Sigmoid colon (tissue), 7 donors: ENCODE data around the gene PLA2G4D. TPM values are rescaled to one million over a fixed set of nuclear protein-coding genes. Genes with fewer than 3 reads are reported as not detected.

ENCODE experiments used
- DNase-seq: peaks from one replicate; pipeline ENCODE4 v3.0.0-alpha.2; 2019
- H3K27ac ChIP-seq, 4 donors: fragments of 200-600 bp; sonication (generic); one replicate each; pipeline ENCODE4 v1.5.1; 2016 to 2019; ENCODE audit warnings: mild to moderate bottlenecking in 1 of 4
- H3K27me3 ChIP-seq, 3 donors: fragments of 200-600 bp; sonication (generic); one replicate each; pipeline ENCODE4 v1.5.1; 2019; ENCODE audit warnings: mild to moderate bottlenecking in 1 of 3
- H3K36me3 ChIP-seq, 4 donors: fragments of 200-600 bp; sonication (generic); one replicate each; pipeline ENCODE4 v1.5.1; 2016 to 2019
- H3K4me1 ChIP-seq, 4 donors: fragments of 200-600 bp; sonication (generic); one replicate each; pipeline ENCODE4 v1.5.1; 2017 to 2019
- H3K4me3 ChIP-seq, 4 donors: fragments of 200-600 bp; sonication (generic); one replicate each; pipeline ENCODE4 v1.5.1; 2017 to 2019; ENCODE audit warnings: mild to moderate bottlenecking in 2 of 4, moderate library complexity in 1 of 4
- H3K9me3 ChIP-seq, 4 donors: fragments of 200-600 bp in 3 of 4; sonication (generic) in 3 of 4; one replicate each; pipeline versions ENCODE4 v1.5.1 to v1.6.1; 2013 to 2019
- CTCF ChIP-seq, 4 experiments: fragments of 450-650 bp in 3 of 4; fragments of 200-600 bp in 1 of 4; IDR thresholded peaks; one replicate each; pipeline ENCODE4 v1.5.1; 2016 to 2019; ENCODE audit warnings: antibody characterized with exemption in 4 of 4, mild to moderate bottlenecking in 3 of 4, moderate library complexity in 2 of 4
- EP300 ChIP-seq, 4 donors: sonication (generic); formaldehyde crosslinking; IDR thresholded peaks; one replicate each; pipeline ENCODE4 v1.6.1; 2017; ENCODE audit warnings: antibody characterized with exemption in 4 of 4
- POLR2A ChIP-seq, 2 donors: fragments of 450-650 bp; IDR thresholded peaks; one replicate each; pipeline ENCODE4 v1.6.1; 2016; ENCODE audit warnings: antibody characterized with exemption in 2 of 2, mild to moderate bottlenecking in 2 of 2, moderate library complexity in 2 of 2
- POLR2AphosphoS5 ChIP-seq, 4 donors: sonication (generic); formaldehyde crosslinking; IDR thresholded peaks; one replicate each; pipeline ENCODE4 v1.6.1; 2017; ENCODE audit warnings: antibody characterized with exemption in 4 of 4
- WGBS, 2 donors: extraction: QIAGEN DNeasy Blood & Tissue Kit; methylation state at CpG; one replicate each; pipeline ENCODE4 v1.1.7; 2013; 5-methylcytosine and 5-hydroxymethylcytosine counted together
- intact Hi-C: fragments of 100-400 bp; cut with DNase I; formaldehyde crosslinking; loops from one replicate; pipeline ENCODE4 v1.15.1; 2023
- polyA plus RNA-seq, 3 donors: library from polyadenylated mRNA; stranded (reverse); fragments of 200-250 nt; gene quantifications; one replicate each; pipeline ENCODE4 v1.2.3, GENCODE V29; 2013
- total RNA-seq, 4 donors: library from RNA; depleted of rRNA; stranded (reverse); fragments of >200 nt; gene quantifications; one replicate each; pipeline ENCODE4 v1.1.0, GENCODE V29; 2016
- donor health status: healthy with polysubstance abuse.
- donor health status: Bipolar disorder and iron deficiency.
- donor health status: healthy.

Gene PLA2G4D
- total and polyA plus RNA-seq, 7 donors, result under 0.01 to 0.31 (median 0.28) TPM; not detected in 4

DNA sequence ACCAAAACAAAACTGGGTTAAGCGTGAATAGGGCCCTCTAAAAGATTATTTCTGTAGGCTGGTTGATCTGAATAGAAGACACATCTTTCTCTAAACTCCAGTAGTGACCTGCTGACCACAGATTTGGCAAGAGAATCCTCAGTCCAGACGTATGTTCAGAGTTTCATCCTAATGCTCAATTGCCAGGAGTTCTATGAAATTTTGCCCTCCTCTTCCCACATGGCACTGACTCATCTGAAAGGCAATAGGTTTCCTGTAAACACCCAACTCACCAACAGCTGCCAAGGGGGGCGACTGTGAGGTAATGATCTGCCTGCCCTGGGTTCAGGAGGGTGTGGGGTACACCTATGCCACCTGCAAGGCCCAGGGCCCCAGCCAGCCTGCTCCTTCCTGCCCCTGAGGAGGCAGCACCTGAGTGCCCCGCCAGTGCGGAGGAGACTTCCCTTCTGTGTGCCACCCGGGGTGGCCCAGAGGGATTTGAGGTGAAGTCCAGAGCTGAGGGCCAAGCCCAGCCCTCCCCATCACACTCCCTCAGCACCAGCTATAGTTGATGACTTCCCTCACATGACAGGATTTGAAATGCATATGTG, 8.4 kb upstream of the PLA2G4D start:
- peaks cover 0 to 11% (median 0%) of the 10 kb centered on the region in 3 donors for H3K27me3 ChIP-seq
- no peak for DNase-seq
- intact Hi-C loops, result no loop called here
- no peaks in the 10 kb centered on the region for H3K4me1 ChIP-seq
- no peaks in the 10 kb centered on the region for H3K9me3 ChIP-seq
- TF ChIP-seq POLR2AphosphoS5 (IDR thresholded peaks at IDR 0.05), result no peak
- TF ChIP-seq EP300 (IDR thresholded peaks at IDR 0.05), result no peak
- no peak for TF ChIP-seq CTCF (IDR thresholded peaks at IDR 0.05)
- TF ChIP-seq POLR2A (IDR thresholded peaks at IDR 0.05), result no peak
- H3K36me3 ChIP-seq, result no peaks in the 10 kb centered on the region
- H3K27ac ChIP-seq, result no peak overlapping the region
- WGBS, 2 donors, result 69 to 70% methylated on average over 6 of the region's 6 CpGs
- H3K4me3 ChIP-seq, result no peak overlapping the region

- peaks cover 0 to 6% (median 0%) of the 10 kb centered on the region in 3 donors for H3K27me3 ChIP-seq
- H3K4me1 ChIP-seq, result no peaks in the 10 kb centered on the region
- intact Hi-C loops, result no loop called here
- no peaks in the 10 kb centered on the region for H3K36me3 ChIP-seq
- no peak overlapping the region for H3K27ac ChIP-seq
- no peak for TF ChIP-seq CTCF (IDR thresholded peaks at IDR 0.05)
- TF ChIP-seq EP300 (IDR thresholded peaks at IDR 0.05), result no peak
- no peak for TF ChIP-seq POLR2AphosphoS5 (IDR thresholded peaks at IDR 0.05)
- no peak for TF ChIP-seq POLR2A (IDR thresholded peaks at IDR 0.05)
- no peak overlapping the region for H3K4me3 ChIP-seq
- 78 to 79% methylated on average over 1 of the region's 1 CpG for WGBS, 2 donors
- H3K9me3 ChIP-seq, result no peaks in the 10 kb centered on the region
- DNase-seq, result no peak
Measured at GRCh38 chr15:42101861-42102260, 7.5 kb upstream of the PLA2G4D start.

DNA sequence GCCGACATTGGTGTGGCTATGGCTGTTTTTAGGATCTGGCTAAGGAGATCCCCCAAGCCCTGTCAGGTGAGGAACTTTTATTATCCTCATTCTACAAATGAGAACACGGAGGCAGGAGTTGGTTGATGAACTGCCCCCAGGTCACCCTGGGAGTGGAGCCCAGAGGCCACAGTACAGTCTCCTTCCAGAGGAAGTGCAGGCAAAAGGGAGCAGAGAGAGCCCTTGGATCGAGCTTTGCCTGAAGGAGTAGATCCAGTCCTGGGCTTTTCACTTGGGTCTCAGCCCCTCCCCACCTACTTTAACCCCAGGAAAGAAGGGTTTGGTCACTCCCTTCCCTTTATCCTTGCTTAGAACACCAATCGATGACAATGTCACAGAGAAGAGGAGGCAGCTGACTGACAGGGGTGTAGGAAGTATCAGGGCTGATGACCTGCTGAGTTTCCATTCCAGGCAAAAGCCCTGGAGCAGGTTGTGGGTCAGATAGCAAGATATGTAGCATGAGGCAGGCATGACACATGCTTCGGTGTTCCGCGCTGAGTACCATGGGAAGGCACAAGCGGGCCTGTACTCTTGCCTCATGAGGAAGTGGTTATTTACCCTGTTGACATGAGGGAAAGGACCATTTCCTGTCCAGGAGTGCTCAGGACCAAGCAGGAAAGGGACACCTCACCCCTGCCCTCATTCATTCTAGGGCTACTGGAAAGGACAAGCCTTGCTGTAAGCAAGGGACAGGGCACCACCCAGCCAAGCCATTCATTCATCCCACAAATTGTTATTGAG, 5.8 kb upstream of the PLA2G4D start:
- WGBS, 2 donors, result 65 to 70% methylated on average over 8 of the region's 8 CpGs
- no peaks in the 10 kb centered on the region for H3K36me3 ChIP-seq
- intact Hi-C loops, result no loop called here
- H3K27ac ChIP-seq, result no peak overlapping the region
- no peak for DNase-seq
- no peak overlapping the region for H3K4me3 ChIP-seq
- H3K9me3 ChIP-seq, result no peaks in the 10 kb centered on the region
- TF ChIP-seq POLR2A (IDR thresholded peaks at IDR 0.05) (no peak), EP300 (IDR thresholded peaks at IDR 0.05) (no peak), POLR2AphosphoS5 (IDR thresholded peaks at IDR 0.05) (no peak), CTCF (IDR thresholded peaks at IDR 0.05) (no peak)
- no peaks in the 10 kb centered on the region for H3K4me1 ChIP-seq
- peaks cover 0 to 4% (median 0%) of the 10 kb centered on the region in 3 donors for H3K27me3 ChIP-seq

DNA sequence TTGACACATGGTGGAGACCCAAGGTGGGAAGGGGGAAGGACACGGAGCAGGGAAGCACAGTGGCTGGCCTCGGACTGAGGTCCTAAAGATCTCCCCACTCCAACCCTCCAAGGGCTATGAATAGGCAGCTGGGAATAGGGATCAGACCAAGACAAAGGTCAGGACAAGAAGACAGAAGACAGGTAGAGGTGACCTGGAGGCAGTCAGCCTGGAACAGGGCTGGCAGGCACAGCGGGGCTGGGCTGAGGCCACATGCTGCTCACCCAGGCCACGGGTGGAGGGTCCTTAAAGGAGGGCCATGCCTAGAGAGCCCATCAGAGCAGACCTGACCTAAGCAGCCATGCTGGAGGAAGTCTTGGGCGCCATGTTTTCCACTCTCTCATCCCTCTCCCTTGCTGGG, 2.7 kb upstream of the PLA2G4D start:
- no peaks in the 10 kb centered on the region for H3K36me3 ChIP-seq
- DNase-seq, result no peak
- intact Hi-C loops, result no loop called here
- WGBS, 2 donors, result 91 to 94% methylated on average over 5 of the region's 5 CpGs
- H3K9me3 ChIP-seq, result no peaks in the 10 kb centered on the region
- H3K27me3 ChIP-seq, result peaks cover 0 to 4% (median 0%) of the 10 kb centered on the region in 3 donors
- H3K27ac ChIP-seq, result no peak overlapping the region
- H3K4me1 ChIP-seq, result no peaks in the 10 kb centered on the region
- no peak overlapping the region for H3K4me3 ChIP-seq
- TF ChIP-seq POLR2A (IDR thresholded peaks at IDR 0.05), result no peak
- TF ChIP-seq CTCF (IDR thresholded peaks at IDR 0.05), result no peak
- TF ChIP-seq EP300 (IDR thresholded peaks at IDR 0.05), result no peak
- TF ChIP-seq POLR2AphosphoS5 (IDR thresholded peaks at IDR 0.05), result no peak
